Measurements from ENCODE around the gene NMNAT2.
A peak's percentile ranks its signal among the peaks of the same experiment; 100 is the strongest.
"Not testable (repeated sequence)": the region's sequence is repeated elsewhere in the genome, so short reads cannot be mapped to it uniquely, and the experiment has no call there.

Gene NMNAT2

DNA sequence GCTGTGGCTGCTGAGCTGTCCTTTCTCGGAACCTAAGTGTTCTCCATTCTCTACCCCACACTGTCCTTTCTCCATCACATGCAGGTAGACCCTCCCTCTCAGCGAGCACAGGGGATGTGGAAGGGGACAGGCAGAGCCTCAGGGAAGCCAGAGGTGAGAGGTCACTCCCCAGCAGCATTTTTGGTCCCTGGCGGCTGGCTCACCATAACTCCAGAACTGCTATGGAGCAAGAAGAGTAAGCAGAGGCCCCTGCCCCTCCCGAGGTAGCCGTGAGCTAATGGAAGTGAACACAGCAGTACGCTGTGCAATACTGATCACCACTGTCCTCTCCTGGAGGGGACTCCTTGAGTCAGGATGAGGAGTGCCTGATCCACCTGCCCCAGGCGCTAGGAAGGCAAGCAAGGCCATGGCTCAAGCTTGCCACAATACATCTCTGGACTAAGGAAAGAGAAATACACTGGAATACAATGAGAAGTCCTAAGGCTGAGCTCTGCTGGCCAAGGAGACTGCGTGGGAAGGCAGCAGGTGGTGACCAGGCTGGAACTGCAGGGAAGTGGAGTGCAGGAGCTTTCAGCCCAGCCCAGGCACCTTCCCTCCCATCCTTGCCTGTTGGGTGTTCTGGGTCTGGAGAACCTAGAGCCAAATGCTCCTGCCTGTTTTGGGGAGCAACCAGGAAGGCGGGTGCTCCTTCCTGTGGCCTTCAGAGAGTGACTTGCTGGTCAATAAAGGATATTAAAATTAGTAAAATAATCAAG, 135.9 kb downstream of the NMNAT2 start:
- DNase-seq = no peak

DNA sequence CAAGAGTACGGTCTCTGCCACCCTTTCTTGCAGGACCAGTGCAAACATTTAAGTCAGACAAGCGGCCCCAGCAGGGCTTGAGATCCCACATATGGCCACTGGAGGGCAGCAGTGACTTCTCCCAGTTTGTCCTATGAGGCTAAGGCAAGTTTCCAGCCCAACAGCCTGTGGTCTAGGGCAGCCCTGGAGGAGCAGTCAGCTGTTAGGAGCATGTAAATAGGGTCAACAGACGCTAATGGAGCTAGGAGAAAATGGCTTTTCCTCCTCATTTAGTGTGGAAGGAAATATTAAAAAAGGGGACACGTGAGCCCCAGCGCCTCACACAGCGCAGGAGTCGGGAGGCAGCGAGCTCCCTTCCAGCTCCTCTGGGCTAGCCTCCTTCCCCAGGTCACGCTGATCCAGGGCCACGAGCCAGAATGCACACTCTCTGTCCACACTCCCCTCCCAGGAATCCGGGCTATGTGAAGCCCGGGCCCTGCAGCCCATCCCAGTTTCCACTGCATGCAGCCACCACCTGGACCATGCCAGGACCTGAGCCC, 136.6 kb downstream of the NMNAT2 start:
- peak; percentile 95 for DNase-seq

DNA sequence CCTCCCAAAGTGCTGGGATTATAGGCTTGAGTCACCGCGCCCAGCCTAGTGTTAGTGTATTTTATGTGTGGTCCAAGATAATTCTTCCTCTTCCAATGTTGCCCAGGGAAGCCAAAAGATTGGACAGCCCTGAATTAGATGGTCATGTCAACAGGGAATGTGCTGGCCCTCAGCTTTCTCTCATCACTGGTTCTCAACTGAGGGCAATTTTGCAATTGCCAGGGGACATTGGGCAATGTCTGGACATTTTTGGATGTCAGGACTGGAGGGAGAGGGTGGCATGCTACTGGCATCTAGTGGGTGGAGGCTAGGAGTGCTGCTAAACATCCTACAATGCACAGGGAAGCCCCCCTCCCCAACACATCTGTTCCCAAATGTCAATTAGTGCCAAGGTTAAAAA, 137.1 kb downstream of the NMNAT2 start:
- peak; percentile 95 for DNase-seq

DNA sequence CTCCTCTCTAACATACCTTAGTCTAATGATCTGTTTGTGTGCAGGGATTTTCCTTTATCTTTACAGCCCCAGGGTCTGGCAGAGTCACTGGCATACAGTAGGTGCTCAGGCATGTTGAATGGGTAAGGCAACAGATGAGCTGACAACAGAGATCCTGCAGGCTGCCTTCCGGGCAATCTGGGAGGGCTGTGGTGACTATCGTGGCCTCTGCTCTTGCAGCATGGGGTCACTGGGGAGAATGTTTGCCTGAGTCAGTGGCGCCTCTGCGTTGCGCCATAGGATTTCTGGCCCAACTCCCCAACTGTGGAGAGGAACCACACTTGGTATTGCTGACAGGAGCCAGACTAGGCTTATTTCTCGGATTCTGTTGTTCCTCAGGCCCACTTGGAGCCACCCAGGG, 138.3 kb downstream of the NMNAT2 start:
- no peak for DNase-seq

DNA sequence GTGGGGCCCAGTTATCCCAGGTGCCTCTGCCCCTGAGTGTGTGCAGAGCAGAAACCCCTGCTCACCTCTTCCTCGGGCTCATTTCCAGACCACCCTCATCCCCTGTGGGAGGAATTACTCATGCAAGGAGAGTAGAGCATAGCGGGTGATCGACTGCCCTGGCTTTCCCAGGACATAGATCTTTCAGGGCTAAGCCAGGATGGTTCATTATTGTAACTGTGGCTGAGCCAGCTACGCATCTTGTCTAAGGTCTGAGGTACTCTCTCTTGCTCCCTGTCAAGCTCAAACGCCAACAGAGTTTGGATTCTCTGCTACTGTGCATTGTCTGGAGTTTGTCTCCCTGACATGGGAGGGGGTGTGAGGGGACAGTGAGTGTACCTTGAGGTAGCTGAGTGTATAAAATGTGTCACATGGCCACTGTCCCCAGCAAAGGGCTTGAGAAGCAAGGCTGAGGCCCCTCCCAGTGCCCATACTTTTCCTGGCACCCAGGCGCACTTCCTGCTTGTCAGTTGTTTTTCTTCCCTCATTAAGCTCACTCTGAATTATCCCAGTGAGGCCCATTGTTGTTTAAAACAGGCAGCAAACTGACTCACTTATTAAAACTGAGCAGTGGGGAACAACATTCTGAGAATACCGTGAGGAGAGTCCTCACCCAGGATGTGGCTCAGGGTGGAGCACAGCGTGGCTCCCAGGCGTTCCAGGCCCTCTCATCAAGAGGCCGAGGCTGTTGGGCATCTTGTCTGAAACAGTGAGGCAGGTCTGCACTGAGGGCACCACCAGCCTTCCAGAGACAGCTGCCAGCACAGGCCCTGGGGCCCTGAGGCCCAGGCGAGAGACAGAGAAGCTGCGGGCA, 139.2 kb downstream of the NMNAT2 start:
- no peak for DNase-seq

DNA sequence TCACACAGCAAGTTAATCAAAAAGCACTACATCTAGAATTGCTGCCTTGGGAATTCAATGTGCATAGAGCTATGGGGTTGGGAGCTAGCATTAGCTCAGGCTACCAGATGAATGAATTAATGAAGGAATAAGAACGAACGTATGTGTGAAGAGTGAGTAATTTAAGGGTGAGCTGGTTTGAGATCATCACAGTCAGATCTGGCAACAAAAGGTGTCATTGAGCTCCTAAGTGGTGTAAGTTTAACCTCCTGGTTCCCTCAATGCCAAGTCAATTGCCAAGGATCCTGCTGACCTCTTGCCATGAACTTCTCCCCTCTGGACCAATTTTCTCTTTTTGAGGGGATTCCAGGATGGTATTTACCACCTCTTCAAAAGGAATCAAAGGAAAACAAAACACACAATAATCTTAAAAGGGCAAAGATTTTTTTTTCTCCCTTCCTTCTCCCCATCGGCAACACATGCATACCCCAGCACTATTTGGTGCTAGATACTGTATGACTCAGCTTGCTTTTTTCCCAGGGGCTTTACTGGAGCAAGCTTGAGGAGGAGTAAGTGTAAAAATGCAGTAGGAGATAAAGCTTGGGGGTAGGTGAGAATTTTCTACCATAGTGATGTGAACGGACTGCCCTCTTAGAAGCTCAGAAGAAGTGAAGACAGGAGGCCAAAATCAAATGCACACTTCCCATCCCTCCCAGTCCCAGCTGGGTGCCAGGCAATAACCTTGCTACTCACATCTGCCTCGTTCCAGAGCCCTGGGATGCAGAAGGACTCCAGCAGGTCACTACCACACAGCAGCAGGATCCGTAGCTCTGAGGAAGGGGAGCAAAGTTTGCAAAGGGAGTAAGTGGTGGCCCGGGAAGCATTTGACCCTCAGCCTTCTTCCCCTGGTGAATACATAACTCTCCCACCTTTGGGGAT, 140.1 kb downstream of the NMNAT2 start:
- no peak for DNase-seq

DNA sequence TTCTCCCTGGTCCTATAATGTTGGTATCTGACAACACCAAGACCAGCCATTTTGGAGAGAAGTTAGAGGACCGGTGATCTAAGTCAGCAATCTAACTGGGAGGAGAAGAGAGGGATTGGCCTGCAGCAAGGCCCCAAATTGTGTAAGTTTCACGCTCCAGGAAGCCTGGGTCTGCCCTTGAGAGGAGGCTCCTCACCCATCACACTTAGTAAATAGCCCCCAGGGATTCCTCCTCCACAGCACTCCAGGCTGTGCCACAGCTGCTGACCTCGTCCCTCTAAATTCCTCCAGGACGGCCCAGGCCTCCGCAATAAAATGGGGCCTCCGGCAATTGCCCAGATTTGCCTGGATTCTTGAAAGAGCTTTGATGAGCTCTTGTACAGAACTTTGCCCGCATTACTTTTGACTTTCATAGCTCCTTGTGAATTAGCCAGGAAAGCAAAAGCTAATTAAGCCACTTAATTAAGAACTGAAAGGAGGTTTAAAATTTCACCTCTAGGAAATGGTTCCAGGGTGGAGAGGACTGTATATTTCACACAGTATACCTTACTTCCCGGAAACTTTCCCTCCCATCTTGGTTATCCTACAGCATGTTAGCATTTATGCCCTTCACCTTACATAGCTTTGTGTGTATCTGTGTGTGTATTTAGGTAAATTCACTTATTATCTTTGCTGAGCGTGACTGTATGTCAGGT, 141.6 kb downstream of the NMNAT2 start:
- no peak for DNase-seq

DNA sequence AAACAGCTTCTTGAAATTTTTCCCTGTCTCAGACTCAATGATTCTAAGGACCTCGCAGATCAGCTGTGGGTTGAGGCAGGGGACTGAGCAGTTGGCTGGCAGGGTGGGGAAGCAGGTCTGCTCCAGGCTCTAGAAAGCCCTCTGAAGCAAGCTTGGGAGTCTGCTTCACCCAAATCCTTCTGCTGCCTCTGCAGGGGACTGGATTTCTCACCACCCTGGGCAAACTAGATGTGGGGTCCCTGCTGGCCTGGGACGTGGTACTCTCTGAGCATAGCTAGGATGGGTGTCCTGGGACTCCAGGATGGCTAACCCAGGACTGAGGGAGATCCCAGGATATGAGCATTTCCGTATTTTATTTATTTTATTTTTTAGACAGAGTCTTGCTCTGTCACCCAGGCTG, 142.9 kb downstream of the NMNAT2 start:
- no peak for DNase-seq

DNA sequence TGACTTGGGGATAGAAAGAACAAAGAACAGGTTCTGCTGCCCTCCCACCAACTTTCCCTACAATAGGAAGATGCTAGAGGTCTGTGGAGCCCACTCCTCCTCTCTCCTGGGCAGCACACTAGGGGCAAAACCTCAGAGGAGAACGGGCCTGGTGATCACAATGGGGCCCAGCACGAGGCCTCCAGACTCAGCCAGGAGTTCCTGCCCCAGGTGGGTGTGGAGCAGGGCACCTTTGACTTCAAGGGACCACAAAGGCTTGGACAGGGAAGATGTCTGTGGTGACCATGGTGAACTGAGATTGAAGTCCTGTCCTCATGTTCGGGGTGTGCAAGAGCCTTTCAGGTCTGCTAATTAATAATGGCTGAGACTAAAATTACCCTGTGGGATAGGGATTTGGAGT, 143.3 kb downstream of the NMNAT2 start:
- no peak for DNase-seq

DNA sequence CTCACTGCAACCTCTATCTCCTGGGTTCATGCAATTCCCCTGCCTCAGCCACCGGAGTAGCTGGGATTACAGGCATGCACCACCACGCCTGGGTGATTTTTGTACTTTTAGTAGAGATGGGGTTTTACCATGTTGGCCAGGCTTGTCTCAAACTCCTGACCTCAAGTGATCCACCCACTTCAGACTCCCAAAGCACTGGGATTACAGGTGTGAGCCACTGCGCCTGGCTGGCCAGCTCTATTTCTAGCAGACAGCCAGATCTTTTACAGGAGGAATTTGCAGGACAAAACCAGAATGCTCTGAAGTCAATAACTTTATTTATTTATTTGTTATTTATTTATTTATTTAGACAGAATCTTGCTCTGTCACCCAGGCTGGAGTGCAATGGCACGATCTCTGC, 144.2 kb downstream of the NMNAT2 start:
- not testable (repeated sequence) for DNase-seq

DNA sequence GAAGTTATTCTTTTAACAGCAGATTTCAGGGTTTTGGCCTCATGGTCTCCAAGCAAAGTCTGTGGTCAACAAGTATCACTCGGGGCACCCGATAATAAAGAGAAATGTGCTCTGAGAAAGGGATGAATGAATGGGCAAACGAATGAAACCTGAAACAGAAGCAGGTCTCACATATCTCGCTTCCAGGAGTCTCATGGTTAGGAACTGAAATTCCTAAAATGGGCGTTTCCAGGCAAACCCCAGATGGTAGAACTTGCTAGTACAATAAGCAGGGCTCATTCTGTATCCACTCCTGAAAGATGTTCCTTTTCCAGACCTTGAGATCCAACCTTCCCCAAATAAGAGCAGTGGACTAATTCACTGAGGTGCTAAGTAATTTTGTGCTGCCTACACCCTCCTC, 144.9 kb downstream of the NMNAT2 start:
- DNase-seq = no peak

DNA sequence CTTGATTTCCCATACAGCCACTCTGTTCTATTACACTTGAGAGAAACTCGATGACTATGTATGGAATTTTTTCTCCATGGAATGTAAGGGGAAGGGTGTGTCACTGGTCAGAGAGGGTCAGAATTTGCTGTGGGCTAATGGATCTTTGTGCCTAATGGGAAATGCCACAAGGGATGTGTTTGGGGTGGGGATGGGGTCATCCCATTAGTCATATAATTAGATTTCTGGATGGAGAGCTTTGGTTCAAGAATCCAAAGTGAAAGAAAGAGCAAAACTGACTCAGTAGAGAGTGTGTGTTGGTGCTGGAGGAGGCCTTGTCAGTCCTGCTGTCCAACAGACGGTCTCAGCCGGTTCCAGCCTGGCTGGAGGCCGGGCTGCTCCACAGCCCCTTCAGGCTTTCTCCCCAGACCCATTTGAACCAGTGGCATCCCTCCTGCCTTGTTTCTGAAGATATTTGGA, 145.8 kb downstream of the NMNAT2 start:
- DNase-seq = no peak

DNA sequence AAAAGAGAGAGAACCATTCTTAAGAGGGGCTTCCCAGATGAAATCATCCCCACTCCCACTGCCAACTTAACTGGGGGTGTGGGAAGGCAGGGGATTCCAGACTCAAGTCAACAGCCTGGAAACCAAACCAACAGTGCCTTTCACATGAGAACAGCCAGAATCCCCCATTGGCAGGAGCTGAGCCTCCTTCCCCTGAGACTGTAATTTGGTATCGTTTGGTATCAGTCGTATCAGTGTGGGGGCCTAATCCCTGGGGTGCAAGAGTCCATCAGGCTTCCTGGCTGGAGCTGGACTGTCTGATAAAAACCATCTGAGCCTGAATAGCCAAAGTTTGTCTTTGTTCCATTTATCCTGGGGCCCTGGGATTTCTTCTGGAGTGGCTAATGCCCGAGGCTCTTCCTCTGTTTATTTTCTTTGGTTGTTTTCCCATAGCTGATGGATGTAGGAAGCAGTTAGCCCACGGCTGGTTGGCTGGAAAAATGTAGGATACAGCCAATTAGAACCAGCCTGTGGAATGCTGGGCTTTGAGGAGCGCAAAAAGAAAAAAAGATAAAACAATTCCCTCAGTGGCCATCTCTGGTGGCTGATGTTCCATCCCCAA, 147.5 kb downstream of the NMNAT2 start:
- DNase-seq = no peak

DNA sequence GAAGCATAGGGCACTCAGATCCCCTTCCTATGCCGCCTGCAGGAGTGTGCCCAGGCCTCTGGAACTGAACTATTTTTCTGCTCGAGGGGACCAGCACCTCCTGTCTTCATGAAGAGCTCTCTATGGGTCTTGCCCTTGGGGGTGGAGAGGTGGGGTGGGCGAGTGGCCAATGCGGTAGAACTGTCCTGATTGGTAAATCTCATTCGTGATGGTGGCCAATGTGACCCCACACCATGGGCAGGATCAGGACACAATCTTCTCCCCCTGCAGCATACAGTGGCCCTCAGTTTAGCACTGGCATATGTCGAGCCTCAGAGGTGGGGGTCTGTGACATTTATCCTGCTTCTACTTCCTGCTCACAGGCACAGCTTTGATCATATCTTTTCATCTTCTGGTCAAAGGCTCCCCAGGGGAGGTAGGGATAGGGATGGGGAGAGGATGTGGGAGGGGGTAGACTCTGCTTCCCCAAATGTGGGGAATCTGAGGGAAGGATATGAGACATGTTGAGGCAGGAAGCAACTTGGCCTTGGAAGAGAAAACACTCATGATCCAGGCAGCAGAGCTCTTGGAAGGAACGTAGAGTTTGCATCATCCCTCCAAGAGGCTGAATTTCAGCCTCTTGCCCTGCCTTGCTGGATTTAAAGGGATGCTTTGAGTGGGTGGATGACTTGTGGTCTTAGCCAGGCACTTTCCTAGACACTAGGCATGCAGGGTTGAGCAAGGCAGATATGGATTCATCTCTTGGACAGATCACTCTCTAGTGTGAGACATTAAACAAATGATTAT, 150.3 kb downstream of the NMNAT2 start:
- DNase-seq = no peak

DNA sequence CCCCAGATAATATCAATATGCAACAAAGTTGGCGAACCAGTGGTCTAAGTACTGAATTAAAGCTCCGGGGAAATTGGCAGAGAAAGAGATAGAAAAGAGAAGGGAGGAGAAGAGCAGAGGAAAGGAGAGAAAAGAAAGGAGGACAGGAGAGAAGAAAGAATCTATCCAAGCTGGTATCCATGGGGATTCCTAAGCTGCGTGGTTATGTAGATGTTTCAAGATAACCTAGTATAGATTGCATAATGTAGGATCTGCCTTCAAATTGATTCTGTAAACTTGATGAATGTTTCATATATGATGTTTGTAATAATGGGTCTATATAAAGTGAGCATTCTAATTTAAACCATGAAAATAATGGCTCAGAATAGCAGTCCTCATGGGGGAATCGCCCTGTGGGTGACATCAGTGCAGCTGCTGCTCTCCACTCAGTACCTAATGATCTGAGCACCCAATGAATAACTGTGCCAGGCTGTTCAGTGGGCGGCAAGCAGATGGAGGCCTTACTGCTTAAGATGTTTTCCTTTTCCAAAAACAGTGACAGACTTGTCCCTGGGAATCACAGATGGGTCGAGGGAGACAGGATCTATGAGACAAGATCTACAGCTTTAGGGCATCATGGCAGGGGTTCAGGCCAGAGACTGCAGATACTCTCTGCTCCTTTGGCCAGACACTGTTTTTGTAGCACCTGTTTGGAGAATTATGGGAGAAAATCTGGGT, 154.1 kb downstream of the NMNAT2 start:
- DNase-seq = peak; percentile 90

DNA sequence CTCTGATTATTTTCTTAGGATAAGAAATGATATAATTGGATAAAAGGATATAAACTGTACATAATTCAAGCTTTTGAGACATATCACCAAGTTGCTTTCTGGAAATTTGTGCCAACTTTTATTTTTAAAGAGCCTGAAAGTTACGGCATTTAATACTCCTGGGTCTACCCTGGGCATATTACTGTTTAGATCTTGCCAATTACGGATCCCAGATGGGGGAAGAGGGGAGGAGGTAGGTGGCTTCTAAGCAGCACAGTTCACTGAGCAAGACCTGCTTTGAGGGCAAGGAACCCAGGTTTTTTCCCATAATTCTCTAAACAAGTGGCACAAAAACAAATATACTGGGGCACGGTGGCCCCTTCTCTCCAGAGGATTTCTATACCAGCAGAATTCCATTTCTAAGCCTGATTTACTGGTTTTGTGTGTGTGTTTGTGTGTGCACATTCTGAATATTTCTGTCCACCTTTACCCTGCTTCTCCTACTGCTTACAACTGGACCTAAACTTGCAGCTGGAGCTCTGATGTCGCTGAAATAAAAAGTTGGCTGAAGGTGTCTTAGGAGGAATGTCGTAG, 155.5 kb downstream of the NMNAT2 start:
- peak; percentile 58 for DNase-seq

DNA sequence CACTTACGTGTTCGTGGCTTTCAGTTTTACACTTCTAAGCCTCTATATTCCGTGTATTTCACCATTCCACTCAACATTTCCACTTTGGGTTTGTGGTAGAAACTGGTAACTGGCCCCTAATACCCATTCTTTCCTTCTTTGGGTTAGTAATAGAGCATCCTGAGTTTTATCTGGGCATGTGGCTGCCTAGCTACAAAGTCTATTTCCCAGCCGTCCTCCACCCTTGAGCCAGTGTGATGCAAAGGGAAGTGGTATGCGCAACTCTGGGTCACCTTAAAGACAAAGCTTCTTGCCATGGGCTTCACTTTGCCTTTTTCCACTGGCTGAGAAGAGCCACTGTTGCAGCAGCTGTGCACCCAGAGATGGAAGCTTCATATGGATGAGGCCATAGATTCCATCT, 158.3 kb downstream of the NMNAT2 start:
- no peak for DNase-seq

DNA sequence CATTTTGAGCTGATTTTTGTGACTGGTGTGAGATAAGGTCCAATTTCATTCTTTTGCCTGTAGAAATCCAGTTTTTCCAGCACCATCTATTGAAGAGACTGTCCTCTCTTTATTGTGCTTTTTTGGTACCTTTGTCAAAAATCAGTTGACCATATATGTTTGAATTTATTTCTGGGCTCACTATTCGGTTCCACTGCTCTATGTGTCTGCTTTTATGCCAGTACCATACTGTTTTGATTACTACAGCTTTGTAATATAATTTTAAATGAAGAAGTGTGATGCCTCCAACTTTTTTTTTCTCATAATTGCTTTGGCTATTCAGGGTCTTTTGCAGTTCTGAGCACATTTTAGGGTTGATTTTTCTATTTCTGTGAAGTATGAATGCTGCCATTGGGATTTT, 163.1 kb downstream of the NMNAT2 start:
- DNase-seq = no peak

DNA sequence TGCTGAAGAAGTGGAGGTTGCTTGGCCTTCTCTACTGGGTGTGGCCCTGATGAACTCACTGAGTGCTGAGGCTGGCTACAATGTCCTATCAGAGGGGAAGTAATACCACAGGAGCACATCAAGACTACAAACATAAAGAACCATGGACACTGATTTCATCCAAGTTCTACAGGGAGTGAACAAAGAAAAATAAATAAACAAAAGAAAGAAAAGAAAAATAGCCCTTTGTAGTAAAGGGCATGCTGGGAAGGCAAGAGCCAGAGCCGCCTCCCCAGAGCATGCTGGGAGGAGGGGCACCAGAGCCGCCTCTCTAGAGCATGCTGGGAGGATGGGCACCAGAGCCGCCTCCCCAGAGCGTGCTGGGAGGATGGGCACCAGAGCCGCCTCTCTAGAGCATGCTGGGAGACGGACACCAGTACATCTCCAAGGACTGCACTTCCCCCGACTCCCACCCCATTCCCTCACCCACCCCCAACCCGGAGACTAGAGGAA, 166.2 kb downstream of the NMNAT2 start:
- DNase-seq = no peak

Measured in NCI-H1694 treated with DMSO at 0.1 percent for 48 hours (cell line).